SIG-M5 treated with dmso at 0.1 percent for 504 hours (cell line): ENCODE results near the gene PITPNC1.
"Not testable (repeated sequence)": the region's sequence is repeated elsewhere in the genome, so short reads cannot be mapped to it uniquely, and the experiment has no call there.

Source experiments
- DNase-seq: peaks from one replicate; lab custom pipeline; 2025; ENCODE audit not compliant: unreplicated experiment; lab: John Stamatoyannopoulos, UW

The PITPNC1 gene

GRCh38 chr17:67482764-67483163 is 105.7 kb downstream of the PITPNC1 start:
- no peak for DNase-seq

GRCh38 chr17:67484261-67484660 is 107.2 kb downstream of the PITPNC1 start:
- DNase-seq = no peak

GRCh38 chr17:67485666-67486065 is 108.6 kb downstream of the PITPNC1 start:
- no peak for DNase-seq

- no peak for DNase-seq
Measured at GRCh38 chr17:67487506-67487905, 110.4 kb downstream of the PITPNC1 start.

GRCh38 chr17:67488161-67488560 is 111.1 kb downstream of the PITPNC1 start:
- DNase-seq = no peak

- no peak for DNase-seq
Measured at GRCh38 chr17:67488768-67489167, 111.7 kb downstream of the PITPNC1 start.

- no peak for DNase-seq
Measured at GRCh38 chr17:67489273-67489672, 112.2 kb downstream of the PITPNC1 start.

GRCh38 chr17:67490471-67490870 is 113.4 kb downstream of the PITPNC1 start:
- DNase-seq = no peak

- DNase-seq = peak; percentile 84
Measured at GRCh38 chr17:67491009-67491680, 114.1 kb downstream of the PITPNC1 start.

GRCh38 chr17:67491681-67492024 is 114.6 kb downstream of the PITPNC1 start:
- DNase-seq = no peak

GRCh38 chr17:67492251-67492740 is 115.2 kb downstream of the PITPNC1 start:
- no peak for DNase-seq

- DNase-seq = no peak
Measured at GRCh38 chr17:67492824-67493517, 115.9 kb downstream of the PITPNC1 start.

- no peak for DNase-seq
Measured at GRCh38 chr17:67493812-67494211, 116.7 kb downstream of the PITPNC1 start.

- not testable (repeated sequence) for DNase-seq
Measured at GRCh38 chr17:67495534-67495933, 118.5 kb downstream of the PITPNC1 start.

- no peak for DNase-seq
Measured at GRCh38 chr17:67496286-67496685, 119.2 kb downstream of the PITPNC1 start.

- no peak for DNase-seq
Measured at GRCh38 chr17:67499685-67500084, 122.6 kb downstream of the PITPNC1 start.

GRCh38 chr17:67500261-67500660 is 123.2 kb downstream of the PITPNC1 start:
- DNase-seq = no peak

- DNase-seq = no peak
Measured at GRCh38 chr17:67500677-67501300, 123.7 kb downstream of the PITPNC1 start.

GRCh38 chr17:67502151-67502550 is 125.1 kb downstream of the PITPNC1 start:
- DNase-seq = no peak

GRCh38 chr17:67503184-67503583 is 126.1 kb downstream of the PITPNC1 start:
- DNase-seq = no peak

- DNase-seq = no peak
Measured at GRCh38 chr17:67503739-67504138, 126.7 kb downstream of the PITPNC1 start.

- DNase-seq = no peak
Measured at GRCh38 chr17:67504182-67504581, 127.1 kb downstream of the PITPNC1 start.
